ENCODE measurements around the gene CCDC191.

Gene CCDC191

DNA sequence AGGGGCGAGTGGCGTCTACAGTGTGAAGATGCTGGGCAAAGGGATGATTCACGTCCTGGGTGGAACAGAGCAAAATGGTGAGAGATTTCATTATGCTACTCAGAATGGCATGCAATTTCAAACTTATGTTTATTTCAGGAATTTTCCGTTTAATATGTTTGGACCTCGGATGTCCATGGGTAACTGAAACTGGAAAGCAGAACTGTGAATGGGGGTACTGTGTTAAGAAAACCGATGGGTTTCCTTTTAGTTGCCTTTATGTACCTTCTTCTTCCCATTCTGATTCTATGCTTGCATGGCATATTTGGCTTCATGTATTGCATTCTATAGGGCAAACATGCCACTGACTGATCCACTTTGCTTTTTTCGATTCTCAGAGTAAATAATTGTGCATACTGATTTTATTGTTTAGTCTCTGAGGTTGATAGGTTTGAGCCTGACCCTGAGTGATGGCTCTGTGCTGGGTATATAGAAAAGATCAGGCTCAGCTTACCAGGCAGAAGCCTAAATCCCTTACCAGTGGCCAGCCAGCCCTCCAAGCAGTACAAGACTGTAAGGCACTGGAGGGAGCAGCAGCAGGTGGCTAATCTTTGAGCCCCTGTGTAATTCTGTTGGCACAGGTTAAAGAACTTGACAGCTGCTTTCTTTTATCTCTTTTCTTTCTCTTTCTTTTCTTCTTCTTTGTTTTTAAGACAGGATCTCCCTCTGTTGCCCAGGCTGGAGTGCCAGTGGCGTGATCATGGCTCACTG, 4.8 kb upstream of the CCDC191 start:
- no peak for DNase-seq (ENCODE audit: low read depth)

DNA sequence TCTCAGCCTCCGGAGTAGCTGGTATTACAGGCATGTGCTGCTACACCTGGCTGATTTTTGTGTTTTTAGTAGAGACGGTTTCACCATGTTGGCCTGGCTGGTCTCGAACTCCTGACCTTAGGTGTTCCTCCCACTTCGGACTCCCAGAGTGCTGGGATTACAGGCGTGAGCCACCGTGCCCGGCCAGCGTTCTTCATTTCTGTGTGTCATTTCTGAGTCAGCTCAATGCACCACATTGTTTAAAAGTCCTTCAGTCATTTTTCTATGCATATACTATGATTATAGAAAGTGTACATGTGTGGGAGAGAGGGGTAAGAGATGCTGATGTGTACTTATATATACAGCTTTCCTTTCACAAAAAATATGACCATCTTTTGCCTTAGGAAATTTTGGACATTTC, 2.3 kb upstream of the CCDC191 start:
- no peak for DNase-seq (ENCODE audit: low read depth)

DNA sequence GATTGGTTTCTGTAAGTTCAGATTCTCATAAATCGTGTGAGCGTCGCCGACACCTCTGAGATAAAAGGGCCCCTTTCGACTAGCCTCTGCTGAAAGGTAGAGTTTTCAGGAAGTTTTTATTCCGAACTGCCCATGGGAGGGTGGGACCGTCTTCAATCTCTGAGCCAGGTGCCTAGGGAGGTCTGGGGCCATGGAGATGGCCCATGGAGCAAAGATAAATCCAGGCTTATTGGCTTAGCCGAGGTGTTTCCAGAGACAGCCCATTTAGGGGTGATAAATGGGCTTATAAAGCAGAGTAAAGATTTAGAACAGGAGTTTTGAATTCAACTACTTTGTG, 653 bp upstream of the CCDC191 start:
- DNase-seq (ENCODE audit: low read depth): no peak

DNA sequence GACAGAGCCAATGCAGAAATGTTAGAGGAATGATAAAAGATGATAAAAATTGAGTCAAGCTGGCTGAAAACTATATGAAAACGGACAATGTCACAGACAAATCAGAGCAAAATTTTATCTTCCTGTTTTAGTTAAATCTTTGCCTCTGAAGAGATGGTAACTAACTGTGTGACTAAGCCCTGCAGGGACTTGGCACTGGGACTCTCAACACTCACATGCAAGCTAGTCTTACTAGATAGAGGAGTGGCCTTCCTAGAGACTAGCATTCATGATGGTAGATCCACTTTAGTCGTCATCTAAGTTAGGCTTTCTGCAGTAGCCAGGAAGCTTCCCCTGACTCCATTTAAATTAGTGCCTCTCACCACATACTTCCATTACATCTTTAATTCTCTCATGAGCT, 4.1 kb downstream of the CCDC191 start:
- no peak for DNase-seq (ENCODE audit: low read depth)

DNA sequence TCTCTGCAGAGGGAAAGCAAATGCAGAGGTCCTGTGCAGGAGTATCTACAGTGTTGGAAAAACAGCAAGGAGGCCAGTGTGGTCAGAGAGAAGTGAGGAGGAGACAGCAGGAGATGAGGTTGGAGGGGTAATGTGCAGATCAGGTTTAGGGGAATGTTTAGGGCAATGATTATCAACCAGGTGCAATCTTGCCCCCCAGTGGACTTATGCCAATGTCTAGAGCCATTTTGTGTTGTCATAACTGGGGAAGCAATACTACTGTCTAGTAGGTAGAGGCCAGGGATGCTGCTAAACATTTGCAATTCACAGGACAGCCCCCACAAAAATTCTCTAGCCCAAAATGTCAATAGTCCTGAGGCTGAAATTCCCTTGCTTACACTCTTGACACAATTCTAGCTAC, 13.1 kb downstream of the CCDC191 start:
- no peak for DNase-seq (ENCODE audit: low read depth)

DNA sequence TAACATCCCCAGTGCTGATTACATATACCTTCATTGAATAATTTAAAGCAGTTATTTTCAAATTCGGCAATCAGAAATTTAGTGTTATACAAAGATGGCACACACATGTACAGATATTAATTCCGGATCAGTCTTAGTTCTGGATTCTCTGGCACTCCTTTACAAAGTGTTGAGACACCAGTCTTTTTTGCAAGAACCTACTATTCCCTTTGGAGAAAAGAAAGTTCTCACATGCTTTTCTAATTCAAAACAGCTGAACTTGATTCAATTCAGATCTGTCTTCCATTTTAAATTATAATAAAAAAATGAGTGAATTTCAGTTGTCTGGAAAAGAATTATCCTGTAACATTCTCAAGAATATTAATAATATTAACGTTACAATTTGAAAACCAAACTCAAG, 20.4 kb downstream of the CCDC191 start:
- DNase-seq (ENCODE audit: low read depth): no peak

DNA sequence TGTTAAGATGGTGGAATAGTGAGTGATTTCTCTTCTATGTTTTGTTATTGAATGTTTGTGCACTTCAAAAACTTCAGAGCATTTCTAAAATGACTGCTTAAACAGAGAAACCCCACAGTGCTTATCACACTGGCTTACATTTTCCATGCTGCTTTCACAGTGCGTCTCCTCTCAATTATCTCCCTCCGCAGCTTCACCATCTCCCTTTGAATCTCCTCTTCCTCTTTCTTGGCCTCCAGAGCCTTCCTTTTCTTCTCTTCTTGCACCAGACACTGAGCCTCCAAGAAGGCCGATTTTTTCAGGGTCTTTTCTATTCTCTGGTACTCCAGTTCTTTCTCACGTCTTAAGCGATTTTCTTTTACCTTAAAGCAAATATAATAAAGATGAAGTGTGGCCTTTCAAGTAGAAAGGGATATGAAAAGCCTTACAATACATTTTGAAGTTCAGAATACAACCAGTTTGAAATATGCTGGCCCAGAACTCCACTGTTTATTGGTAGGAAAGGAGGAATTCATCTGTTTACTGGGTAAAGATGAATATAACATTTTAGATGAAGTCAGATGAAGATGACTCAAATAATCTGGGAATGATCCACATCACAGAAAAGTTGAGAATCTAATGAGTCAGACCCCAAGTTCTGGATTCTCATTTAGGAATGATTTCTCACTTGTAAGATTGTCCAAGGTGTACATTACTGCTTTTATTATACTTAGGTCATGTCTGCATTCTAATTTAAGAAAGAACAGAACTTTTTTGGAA, 21.4 kb downstream of the CCDC191 start:
- no peak for DNase-seq (ENCODE audit: low read depth)

DNA sequence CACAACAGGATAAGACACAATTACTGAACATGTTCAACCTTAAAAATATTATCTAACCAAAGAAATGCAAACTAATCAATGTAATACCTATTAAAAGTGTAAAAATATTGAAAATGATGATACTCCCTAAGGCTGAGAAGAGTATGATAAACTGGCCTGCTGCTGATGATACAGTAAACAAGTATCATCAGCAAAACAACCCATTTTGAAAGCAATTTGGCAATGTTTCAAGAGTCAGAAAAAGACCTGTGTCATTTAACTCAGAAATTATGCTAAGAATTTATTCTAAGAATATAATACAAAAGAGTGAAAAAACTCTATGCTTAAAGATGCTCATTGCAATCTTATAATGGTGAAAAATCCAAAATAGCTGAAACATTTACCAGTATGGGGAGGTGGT, 22.1 kb downstream of the CCDC191 start:
- DNase-seq (ENCODE audit: low read depth): no peak

DNA sequence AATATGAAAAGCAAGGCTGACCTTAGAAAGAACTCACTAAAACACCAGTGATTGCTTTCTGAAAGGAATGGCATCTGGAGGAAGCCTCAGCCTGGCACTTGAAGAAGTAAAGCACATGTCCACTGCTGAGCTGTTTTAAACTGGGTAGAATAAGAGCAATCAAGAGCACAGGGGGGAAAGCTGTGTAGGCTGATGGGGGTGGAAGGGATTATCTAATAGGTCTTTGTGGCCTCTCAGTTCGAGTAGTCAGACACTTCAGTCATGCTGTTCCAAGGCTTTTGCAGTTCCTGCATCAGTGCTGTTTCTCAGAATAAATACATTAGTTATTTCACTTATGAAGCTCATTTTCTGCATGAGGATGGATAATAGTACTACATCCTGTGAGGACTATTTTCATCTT, 22.6 kb downstream of the CCDC191 start:
- DNase-seq (ENCODE audit: low read depth): no peak

DNA sequence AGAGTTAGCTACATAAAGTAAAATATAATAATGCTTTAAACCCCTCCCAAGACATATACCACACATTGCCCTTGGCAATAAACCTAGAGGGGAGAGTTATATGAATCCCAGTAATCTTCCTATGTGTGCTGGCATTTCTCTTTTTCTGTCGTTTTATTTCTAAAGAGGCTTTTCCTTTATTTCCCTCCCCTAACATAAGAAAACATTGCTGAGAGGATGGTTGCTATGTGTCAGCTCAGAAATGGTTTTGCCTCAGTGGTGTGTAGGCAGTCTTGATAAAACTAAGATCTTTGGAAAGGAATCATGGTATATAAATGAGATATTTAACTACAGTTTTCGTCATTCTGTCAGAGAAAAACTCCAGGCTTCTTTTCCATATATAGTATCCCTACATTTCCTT, 30.0 kb downstream of the CCDC191 start:
- DNase-seq (ENCODE audit: low read depth): no peak

DNA sequence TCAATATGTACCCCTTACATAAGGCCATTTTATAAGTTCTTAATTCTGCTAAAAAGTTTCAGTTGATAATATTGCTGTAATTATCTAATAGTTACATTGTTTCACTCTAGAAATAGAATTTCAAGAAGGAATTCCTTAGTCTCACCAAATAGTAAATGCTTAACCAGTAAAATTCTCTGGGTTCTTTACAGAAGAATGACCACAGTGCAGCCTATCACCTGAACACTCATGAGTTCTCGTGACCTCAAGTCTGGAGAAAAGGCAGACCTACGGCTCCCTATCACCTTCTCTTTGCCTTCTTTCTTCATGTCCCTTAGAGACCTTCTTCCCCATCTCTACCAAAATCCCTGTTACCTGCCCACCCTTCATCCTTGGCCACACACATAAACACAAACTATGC, 30.9 kb downstream of the CCDC191 start:
- DNase-seq (ENCODE audit: low read depth): no peak

DNA sequence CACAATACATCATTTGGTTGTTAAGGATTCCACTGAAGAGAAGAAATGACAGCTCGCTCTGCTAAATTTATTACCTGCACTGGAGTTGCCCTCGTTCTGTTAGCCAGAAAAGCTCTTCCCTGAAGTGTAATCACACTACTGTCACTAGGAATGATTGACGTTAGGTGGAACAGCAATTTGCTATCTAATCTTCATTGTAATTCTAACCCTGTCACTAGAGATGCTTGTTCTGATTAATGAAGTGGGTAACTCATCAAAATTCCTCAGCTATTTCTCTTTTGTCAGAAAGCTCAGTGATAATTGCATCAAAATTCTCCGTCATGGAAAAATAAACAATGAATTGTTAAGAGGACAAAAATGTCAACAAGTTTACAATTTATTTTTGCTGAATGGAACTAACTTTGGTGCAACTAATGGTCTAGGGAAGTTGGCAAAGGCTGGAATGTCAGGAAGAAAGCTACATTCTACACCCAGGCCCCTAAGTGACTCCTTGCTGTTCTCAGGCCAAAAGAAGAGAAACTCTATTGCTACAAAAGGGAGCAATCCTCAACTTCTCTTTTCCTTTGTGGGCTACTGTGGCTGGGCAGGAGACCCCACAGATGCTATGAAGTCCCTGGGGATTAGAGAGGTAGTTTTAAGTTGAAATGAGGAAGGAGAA, 34.1 kb downstream of the CCDC191 start:
- DNase-seq (ENCODE audit: low read depth): no peak

DNA sequence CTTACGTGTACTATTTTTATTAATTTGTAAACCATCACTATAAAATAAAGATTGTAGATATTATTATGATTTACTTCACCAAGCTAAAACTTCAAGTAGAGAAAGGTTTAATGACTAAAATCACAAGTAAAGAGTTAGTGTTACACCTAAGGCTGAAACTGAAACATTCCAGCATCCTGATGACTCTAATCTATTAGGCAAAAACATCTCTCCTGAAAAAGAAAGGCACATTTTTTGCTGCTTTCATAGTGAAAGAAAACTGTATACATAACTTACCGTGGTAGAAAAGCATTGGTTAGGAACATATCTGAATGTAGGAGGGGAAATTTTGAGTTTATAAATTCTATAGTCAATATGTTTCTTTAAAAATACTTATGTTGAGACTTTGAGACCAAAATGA, 35.4 kb downstream of the CCDC191 start:
- no peak for DNase-seq (ENCODE audit: low read depth)

DNA sequence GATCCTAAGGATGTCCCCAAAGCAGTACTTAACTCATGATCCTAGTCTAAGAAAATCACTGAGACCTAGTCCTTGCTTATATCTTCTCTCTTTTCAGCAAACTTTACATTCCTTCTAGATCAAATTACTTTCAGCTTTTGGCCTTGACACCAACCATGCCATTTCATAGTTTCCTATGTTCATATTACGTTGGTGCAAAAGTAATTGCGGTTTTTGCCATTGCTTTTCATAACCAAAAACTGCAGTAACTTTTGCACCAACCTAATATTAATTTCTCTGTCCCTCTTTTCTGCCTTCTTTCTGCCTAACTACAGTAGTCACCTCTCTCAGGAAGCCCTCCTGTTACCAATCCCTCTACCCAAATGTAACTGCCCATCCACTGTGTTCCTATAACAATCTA, 36.8 kb downstream of the CCDC191 start:
- no peak for DNase-seq (ENCODE audit: low read depth)

DNA sequence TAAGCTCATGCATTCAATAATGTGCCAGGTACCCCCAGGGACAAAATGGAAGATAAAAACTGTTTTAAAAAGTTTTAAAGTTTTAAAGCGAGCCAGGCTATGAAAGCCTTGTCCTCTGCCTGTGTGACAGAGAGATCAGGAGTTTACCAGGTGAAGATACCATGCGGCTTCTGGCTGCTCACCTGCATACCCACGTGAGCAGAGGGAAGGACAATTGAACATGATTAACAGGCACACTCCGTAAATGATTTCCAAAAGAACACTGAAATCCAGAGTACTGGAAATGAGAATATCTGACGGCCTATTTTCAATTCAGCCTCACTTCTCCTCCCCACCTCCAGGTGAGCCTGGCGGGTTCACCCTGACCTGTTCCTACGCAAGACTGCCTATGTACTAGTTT, 42.1 kb downstream of the CCDC191 start:
- no peak for DNase-seq (ENCODE audit: low read depth)

DNA sequence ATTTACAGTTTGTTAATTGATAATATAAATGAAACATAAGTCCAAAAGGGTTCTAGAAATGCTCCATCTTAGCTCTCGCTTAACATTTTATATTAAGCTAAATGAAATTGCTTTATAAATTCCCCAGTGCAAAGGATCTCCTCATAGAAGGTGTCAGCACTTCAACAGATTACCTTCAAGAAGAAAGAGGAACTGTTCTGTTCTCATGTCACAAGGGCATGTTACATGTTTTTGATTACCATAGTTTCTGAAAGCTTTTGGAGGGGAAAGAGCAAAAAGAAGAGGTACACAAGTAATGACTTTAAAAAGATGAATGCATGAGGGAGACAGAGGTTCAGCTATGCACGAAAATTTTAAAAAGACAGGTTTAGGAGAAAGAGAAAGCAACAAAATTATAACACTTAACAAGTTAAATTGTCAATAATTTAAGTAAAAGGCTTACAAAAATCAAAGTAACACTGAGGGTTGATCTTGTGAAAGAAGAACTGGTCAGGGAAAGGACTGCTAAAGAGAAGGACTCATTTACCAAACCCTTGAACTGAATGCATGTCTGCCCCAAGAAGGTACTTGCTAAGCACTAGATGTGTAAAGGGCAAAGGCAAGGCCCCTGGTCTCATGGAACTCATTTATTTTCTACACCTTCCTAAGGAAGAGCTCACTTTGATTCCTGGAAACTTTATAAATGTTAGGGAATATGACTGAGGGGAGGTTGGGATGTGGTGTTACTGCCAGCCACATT, 45.1 kb downstream of the CCDC191 start:
- DNase-seq (ENCODE audit: low read depth): no peak

DNA sequence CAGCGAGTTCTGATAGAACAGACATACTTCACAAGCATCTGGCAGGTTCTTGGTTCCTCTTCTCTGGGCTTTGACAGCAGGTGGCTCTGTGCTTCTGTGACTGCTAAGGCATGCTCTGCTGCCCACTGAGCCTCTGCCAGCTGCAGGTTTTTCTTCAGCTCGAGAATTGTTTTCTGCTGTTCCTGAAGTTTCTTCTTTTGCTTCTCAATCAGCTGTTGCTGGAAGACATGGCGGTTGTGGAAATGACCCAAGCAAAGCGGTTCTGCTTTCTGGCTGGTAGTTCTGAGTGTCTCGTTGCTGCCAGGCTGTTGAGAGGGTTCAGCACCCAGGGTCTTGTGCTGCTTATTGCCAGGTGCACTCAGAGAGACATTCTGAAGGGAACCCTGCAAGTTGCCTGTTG, 50.8 kb downstream of the CCDC191 start:
- no peak for DNase-seq (ENCODE audit: low read depth)

DNA sequence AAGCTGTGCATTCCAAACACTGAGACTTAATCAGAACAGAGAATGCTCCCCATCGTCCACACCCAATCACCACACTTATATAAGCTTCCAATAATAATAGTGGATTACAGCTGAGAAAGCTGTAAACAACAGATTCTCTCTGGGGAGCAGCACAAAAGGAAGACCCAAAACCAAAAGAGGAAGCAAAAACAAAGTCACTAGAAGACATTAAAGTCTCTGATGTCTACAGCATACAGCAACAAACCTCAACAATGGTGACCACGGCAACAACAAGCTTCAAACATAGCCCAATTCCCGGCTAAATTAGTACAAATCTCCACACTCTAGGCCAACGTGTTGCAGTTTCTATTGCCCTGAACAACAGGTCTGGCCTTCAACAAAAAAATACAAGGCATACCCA, 70.8 kb downstream of the CCDC191 start:
- DNase-seq (ENCODE audit: low read depth): no peak

DNA sequence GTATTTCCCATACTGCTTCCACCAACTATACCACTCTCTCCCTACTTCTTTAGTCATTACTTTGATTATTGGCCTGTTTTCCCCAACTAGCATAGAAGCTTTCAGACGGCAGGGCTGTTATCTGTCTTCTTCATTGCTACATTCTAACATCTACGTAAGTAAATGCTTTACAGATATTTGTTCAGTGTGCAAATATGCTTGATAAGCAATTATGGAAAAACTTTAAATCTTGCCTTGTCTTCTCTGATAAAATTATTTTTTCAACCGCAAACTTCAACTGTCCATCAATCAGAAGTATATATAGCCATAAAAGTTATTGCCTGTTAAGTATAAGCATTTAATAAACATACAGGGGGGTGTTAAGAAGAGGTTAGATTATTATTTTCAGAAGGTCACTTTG, 72.8 kb downstream of the CCDC191 start:
- DNase-seq (ENCODE audit: low read depth): no peak

DNA sequence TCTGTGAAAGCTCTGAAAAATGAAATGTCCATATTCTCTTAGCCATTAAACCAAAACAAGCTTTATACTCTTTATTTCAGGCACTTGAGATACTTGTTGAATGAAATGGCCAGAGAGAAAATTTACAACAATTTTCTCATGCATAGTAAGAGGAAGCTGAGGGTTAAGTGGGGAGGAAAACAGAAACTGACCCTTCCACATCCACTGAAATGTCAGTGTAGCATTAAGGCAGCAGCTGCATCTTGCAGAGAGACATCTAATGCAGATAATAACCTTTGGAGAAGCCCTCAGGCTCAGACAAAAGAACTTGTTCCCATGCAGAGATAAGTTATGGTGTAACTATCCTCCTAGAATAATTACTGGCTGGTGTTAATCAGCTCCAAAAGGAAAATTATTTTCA, 74.5 kb downstream of the CCDC191 start:
- DNase-seq (ENCODE audit: low read depth): no peak

DNA sequence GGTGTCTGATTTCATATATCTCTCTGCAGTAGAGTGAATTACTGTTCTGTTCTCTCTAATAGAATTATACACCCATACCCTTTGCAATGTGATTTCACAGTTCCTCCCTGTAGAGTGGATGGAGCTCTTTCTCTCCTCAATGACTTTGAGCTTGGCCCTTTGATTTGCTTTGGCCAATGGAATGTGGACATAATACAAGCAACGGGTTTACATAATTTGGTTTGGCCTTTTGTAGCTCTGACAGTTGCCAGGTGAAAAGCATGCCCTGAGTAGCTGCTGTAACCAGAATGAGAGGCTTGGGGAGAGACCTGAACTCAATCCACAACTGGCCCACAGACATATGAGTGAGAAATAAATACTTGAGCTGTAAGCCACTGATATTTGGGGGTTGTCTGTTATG, 76.4 kb downstream of the CCDC191 start:
- no peak for DNase-seq (ENCODE audit: low read depth)

DNA sequence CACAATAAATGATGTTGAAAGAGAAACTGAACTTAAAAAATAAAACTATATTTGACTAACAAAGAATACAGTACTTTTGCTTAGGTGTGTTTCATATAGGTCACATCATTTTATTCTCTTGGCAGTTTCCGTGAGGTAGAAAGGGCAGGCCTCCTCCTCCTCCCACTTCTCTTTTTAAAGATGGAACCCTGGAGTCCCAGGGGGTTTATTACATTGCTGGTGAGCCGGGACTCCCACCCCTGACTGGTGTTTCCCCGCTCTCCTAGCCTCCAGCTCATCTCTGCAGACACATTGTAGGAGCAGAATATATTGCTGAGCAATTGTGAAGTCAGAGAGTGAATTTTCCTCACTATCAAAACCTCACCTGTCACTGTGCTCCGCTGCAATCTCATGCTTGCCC, 78.5 kb downstream of the CCDC191 start:
- DNase-seq (ENCODE audit: low read depth): no peak

DNA sequence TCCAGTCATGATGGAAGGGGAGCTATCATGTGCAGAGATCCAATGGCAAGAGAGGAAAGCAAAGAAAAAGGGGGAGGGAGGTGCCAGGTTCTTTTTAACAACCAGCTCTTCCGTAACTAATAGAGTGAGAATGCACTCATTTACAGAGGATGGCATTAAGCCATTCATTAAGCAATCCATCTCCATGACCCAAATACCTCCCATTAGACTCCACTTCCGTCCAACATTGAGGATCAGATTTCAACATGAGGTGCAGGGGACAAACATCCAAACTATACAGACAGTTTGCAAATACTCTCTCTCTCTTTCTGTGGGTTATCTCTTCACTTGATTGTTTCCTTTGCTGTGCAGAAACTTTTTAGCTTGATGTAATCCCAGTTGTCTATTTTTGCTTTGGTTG, 87.3 kb downstream of the CCDC191 start:
- DNase-seq (ENCODE audit: low read depth): no peak

All from T-helper 22 cell (primary cell).